GM18951 (cell line): ENCODE measurements around the gene ACOT12.

Source experiments
- POLR2A ChIP-seq: IDR thresholded peaks from 4 replicates; pipeline ENCODE4 v1.6.1; 2011; ENCODE audit warnings: mild to moderate bottlenecking; ENCODE audit not compliant: insufficient read length, insufficient read depth; ENCODE audit errors: extremely low read depth
- in situ Hi-C: fragments of 300-500 bp; cut with MboI; formaldehyde crosslinking; loops from one replicate; pipeline ENCODE4 v1.12.0; 2022; ENCODE audit warnings: low sequenced_read_pairs, mixed read lengths, inconsistent platforms; ENCODE audit not compliant: unreplicated experiment

ACOT12 gene

DNA sequence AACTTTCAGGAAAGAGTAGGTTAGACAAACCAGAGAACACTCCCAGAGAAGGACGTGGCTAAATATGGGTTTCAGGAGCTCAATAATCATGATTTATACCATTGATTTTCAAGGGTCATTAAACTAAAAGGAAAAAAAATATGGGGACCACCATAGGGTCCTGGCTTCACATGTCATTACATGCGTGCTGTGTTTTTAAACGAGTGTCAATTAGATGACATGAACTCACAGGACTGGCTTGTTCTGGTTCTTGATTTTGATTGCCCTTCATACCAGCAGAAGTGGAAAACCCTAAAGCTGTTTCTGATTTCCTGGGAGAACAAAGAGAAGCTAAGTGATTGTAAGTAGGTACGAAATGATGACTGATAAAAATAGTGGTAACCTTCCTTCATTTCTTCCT is 5.8 kb downstream of the ACOT12 start:
- TF ChIP-seq POLR2A = no peak
- in situ Hi-C loops = no loop called here

DNA sequence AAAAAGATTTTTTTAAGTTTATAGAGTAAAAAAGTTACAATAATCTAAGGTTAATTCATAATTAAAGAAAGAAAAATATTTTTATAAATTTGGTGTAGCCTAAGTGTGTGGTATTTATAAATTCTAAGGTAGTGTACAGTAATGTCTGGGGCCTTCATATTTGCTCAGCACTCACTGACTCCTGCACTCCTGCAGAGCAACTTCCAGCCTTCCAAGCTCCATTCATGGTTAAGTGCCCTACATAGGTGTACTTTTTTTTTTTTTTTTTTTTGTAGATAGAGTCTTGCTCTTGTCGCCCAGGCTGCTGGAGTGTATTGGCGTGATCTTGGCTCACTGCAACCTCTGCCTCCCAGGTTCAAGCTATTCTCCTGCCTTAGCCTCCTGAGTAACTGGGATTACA is 10.1 kb downstream of the ACOT12 start:
- TF ChIP-seq POLR2A = no peak
- in situ Hi-C loops = no loop called here

DNA sequence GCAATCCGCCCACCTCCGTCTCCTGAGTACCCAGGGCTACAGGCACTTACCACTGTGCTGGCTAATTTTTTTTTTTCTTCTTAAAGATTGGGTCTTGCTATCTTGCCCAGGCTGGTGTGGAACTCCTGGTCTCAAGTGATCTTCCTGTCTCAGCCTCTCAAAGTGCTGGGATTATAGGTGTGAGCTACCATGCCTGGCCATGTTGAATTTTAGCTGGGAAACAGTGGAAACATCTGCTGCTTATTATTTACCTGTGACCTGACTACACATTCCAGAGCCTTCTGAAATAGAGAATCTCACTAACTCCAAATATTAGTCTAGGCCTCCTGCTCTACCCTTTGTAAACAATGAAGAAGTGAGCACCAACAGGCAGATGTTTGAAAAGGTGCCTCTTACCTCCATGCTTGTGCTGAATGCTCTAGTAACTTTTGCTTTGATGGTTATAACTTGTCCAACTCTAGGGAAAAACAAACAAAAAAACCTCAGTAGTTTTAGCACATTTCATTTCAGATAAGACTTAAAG is 22.5 kb downstream of the ACOT12 start:
- in situ Hi-C loops = no loop called here
- TF ChIP-seq POLR2A = no peak

DNA sequence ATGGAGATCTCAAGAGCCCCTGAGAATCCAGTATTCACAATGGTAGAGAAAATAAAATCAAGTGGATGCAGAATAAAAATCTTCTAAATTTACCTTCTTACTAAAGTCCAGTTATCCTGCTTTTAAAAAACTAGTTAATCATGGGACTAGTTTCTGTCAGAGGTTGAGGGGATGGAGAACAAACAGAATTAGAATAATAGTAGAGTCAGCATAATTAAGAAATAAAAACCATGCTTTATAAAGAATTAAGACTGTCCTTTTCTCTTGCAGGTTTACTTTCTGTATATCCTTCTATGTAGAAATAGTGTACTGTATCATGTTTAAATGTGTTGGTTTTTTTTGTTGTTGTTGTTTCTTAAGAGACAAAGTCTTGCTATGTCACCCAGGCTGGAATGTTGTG is 23.0 kb downstream of the ACOT12 start:
- in situ Hi-C loops = no loop called here
- TF ChIP-seq POLR2A = no peak

DNA sequence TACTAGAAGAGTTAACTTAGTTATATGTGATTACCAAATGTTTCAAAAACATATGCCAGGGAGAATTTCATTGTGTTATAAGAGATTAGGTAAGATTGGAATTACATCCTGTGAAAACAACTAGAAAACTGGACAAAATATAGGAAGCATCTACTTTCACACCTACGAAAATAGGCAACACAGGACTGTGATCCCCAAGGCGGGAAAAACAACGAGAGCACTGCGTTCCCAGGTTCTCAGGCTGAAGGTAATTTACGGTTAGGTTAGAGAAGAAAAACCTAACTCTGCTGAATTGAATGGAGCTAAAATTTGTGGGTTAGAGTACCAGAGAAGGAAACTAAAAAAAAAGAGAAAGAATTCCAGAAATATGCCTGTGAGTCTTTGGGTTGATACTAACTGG is 28.4 kb downstream of the ACOT12 start:
- TF ChIP-seq POLR2A = no peak
- in situ Hi-C loops = no loop called here

DNA sequence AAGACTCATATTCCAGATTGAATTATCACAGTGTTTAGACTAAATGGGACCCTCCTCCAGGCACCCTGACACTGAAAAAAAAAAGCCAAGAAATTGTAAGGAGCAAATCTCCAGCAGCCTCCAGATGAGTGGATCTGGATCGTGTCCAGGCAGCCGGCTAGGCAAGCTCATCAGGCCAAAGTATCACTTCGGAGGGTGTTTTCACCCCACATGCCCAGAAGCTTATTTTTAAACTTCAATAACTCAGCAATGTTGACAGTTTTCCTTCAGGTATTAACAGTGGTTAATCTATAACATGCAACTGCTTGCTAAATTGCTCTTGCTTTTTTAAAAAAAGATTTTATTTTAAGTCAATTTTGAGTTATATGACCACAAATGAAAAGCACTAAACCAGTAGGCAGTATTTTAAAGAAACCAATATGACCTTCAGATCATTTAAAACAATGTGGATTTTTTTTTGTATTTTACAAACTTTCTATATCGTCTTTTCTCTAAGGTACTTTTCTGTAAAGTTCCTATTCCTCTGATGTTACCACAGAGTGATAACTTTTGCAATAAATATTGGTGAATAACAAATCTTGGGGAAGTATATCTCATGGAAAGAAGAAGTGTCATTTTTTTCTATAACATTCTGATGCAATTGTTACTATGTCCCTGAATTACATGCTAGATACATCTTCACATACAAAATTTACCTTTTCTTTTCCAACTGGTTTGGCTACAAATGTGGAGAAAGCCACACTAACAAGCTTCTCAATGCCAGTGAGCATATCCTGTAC is 30.7 kb downstream of the ACOT12 start:
- in situ Hi-C loops = no loop called here
- TF ChIP-seq POLR2A = no peak

DNA sequence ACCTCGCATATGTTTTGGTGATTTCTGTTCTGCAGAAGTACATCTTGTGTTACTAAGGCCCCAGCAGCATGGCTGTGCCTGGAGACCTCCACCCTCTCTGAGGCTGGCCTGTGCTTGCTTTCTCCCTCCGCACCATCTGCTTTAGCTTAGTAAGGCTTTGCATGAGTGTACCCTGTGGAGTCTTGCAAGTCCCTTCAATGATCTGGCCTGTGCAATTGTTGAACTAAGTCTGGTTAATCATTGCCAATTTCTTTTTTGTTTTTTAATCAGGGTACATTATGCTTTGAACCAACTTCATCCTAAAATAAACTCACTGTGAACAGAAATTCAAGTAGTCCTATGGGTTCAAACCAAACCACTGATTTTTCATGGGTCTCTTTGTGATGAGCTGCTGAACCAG is 32.3 kb downstream of the ACOT12 start:
- TF ChIP-seq POLR2A = no peak
- in situ Hi-C loops = no loop called here

DNA sequence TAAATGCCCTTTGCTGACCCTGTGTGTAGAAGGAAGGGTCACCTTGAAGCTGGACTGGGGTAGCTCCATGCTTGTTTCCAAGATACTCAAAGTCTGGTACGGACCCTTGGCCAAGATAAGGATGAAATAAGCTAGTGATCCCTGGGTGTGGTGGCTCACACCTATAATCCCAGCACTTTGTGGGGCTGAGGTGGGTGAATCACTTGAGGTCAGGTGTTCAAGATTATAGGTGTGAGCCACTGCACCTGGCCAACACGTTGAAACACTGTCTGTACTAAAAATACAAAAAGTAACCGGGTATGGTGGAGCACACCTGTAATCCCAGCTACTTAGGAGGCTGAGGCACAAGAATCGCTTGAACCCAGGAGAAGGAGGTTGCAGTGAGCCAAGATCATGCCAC is 33.3 kb downstream of the ACOT12 start:
- in situ Hi-C loops = no loop called here
- TF ChIP-seq POLR2A = no peak

DNA sequence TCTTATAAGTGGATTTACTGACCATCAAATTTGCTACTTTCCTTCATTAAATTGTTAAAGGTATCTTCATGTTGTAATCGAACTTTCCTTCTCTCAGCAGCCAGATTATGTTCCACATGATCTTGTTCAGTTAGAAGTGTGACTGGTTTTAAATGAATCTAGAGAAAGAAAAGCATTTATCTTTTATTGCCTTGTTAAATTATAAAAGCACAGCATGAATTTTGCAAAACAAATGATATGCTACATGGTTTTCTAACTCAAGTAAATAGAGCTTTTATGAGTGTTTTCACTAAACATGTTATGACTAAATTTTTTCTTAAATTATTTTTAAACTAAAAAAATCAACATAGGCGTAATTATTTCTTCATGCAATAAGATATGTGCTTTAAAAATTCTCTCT is 34.1 kb downstream of the ACOT12 start:
- no peak for TF ChIP-seq POLR2A
- in situ Hi-C loops = no loop called here

DNA sequence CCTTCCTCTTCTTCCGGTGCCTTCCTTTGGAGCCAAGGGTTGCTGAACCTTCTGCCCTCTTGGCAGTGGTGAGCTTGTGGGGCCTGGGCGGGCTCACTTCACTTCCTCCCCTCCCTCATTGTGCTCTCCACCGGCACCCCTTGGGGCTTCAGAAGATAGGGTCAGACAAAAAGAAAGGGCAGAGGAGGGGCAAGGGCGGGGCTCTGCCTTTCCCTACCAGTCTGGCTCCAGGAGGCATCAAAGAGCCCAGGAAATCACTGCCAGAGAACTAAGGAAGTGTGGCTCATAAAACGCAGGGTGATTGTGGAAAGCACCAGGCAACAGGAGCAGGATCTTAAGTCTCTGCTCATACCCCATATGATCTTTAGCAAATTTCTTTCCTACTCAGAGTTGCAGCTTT is 34.8 kb downstream of the ACOT12 start:
- no peak for TF ChIP-seq POLR2A
- in situ Hi-C loops = no loop called here

DNA sequence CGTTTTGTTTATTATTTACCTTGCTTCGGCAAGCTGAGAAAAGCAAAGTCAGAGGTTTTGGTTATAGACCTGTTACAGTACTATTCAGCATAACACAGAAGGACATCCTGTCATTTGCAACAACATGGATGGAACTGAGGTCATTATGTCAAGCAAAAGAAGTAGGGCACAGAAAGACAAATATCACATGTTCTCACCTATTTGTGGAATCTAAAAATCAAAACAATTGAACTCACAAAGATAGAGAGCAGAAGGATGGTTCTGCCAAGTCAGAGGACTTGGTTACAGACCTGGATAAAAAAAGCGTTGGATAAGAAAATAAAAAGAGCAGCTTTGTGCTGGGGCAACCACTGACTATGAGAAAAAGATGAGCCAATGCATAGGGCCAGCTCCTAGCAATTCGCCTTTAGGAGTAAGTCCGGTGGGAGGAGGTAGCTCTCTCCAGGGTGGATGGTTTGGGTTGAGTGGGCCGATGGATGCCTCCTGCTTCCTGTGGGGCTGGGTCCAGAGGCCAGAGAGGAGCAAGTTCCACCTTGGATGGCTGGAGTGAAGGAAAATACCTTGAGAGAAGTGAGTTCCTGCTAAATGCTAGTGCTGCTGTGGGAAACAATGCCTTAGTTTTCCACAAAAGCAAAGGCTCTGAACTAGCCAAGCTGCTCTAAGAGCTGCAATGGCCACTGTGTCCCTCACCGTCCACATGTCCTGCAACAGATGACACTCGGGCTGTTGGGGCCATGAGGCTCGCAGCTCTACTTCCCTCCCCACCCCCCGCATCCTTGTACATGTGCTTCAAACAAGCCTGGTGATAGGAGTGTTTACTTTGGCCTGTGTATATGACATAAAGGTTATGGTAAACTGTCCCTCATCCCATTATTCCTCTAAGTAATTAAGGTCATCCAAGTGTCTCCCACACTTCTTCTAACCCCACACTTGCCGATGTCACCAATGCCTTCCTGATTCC is 38.4 kb downstream of the ACOT12 start:
- no peak for TF ChIP-seq POLR2A
- in situ Hi-C loops = no loop called here

DNA sequence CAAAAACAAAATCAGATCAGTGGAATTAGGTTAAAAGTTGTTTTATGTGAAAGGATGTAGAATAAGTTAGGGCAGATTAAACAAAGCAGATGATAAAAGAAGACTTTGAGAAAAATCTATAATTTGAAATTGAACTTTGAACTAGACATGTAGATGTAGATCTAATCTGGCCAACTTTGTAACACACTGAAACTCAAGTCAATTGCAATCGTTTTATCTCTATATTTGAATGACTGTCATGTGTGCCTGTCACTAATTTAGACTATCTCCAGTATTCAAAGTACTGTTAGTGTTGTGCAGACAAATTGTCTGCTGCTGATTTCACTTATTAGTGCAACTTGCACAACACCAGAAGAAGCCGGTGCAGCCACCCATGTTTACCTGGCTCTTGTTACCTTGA is 39.8 kb downstream of the ACOT12 start:
- no peak for TF ChIP-seq POLR2A
- in situ Hi-C loops = no loop called here

DNA sequence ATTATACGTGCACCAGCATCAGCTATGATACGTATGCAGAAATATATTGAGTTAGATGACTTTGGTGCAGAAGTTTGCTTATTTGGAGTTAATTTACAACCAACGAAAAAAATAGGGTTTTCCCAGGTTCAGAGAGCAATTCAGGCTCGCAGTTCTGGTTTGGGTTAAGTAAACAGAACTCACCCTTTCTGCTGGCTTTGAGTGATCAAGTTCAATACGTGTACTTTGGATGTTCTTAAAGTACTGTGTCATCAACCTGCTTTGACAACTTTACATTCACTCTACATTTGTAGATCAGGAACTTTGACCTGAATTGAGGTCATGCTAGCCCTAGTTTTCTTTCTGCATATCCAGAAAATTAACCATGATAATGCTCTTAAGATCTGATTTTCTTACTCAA is 40.7 kb downstream of the ACOT12 start:
- in situ Hi-C loops = no loop called here

More for the DNA sequence above, 40.7 kb downstream of the ACOT12 start:
- no peak for TF ChIP-seq POLR2A
